Inflammatory macrophage treated with lipopolysaccharide for 4 hours (primary cell): Measurements from ENCODE around the gene MFF.
A peak's percentile ranks its signal among the peaks of the same experiment; 100 is the strongest.
"Not testable (repeated sequence)": the region's sequence is repeated elsewhere in the genome, so short reads cannot be mapped to it uniquely, and the experiment has no call there.

Experiments
- DNase-seq: peaks from one replicate; pipeline ENCODE4 v3.0.0-alpha.2; 2020

MFF gene

DNA sequence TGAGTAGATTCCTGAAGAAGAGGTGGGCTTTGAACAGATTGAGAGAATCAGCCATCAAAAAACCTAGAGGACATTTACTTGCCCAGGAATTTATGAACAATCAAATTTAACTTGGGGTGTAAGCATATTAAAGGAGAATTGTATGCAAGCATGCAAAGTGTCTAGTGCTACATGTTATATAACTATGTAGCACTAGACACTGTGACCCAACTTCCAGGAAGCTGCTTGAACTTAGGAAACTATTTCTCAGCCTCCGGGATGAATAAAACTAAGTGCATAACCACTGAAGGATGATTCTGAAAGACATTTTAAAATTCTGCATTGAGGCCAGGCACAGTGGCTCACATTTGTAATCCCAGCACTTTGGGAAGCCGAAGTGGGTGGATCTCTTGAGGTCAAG is 12.4 kb downstream of the MFF start:
- DNase-seq = no peak

DNA sequence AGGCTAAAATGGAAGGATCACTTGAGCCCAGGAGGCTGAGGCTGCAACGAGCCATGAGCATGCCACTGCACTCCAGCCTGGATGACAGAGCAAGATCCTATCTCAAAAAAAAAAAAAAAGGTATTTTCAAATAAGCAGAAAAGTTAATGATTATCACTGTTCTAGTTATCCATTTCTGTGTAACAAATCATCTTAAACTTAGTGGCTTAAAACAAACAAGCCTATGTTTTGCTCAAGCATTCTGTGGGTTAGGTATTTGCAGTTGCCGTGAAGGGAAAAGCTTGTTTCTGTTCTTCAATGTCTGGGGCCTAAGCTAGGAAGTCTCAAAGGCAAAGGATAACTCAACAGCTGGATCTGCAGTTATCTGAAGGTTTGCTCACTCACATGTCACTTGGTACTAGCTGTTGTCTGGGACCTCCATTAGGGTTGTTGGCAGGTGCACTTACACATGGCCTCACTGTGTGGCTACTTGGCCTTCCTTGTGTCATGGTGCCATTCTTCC is 14.1 kb downstream of the MFF start:
- no peak for DNase-seq

GRCh38 chr2:227340106-227340505 is 15.1 kb downstream of the MFF start:
- DNase-seq = no peak

GRCh38 chr2:227341553-227341952 is 16.5 kb downstream of the MFF start:
- DNase-seq = no peak

DNA sequence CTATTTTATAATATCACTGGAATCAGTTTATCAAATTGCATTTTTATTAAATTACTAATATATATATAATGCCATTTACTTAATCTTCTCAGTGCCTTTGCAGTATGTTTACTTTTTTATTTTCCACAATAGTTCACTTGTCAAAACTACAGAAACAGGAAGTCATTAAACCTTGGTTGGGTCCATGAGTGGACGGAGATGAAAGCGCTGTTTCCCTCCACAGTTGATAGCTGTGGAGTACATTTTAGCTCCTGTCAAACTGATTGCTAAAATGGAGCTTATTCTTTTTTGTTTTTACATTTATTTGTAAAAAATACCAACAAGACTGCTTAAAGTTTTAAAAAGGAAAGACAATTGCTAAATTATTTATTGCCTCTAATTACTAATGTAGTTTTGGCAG is 19.2 kb downstream of the MFF start:
- no peak for DNase-seq

DNA sequence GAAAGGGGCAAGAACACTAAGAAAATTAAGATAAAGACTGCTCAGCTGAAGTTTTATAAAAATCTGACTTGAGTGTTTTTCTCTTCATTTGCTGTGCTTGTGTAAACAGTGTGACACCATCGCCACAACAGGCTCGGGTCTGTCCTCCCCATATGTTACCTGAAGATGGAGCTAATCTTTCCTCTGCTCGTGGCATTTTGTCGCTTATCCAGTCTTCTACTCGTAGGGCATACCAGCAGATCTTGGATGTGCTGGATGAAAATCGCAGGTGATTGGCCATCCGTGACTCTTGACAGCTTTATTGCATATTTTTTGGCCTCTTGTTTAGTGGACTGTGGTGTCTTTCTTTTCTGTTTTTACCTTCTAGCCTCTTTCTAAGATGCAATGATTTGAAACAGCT is 22.1 kb downstream of the MFF start:
- DNase-seq = no peak

GRCh38 chr2:227348324-227348723 is 23.3 kb downstream of the MFF start:
- DNase-seq = no peak

- no peak for DNase-seq
Measured at GRCh38 chr2:227349989-227350612, 25.1 kb downstream of the MFF start.

DNA sequence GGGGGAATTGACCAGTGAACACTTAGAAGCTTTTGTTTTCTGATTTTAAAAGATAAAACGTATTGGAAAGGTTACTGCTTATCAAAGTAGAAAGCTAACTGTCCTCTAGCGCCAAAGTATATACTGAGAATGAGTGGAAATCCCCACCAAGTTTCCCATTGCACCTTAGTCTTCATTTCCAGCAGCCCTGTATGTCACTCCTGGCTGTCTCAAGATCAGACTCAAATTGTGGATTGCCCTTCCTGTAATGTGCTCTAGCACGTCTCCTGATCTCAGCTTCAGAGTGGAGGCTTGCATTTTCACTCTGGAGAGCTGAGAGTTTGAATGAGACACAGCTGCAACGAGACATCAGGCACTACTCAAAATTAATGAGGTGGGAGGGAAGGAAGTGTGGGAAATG is 26.6 kb downstream of the MFF start:
- DNase-seq = no peak

DNA sequence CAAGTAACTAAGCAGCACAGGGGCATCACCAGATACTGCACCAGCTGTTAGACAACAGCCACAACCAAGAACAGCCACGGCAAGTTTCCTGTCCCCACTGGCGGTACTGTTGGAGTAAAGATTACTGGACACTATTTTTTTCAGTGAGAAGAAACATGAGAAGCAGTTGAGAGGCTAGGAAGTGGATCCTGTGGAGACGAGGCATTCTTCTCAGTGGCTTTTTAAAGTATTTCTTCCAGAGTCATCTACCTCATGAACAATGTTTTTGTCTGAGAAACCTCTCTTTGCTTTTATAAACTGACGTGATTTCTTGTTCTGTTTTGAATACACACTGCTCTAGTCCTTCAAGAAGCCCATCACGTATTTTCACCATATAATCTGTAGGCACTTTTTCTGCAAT is 35.3 kb downstream of the MFF start:
- no peak for DNase-seq

DNA sequence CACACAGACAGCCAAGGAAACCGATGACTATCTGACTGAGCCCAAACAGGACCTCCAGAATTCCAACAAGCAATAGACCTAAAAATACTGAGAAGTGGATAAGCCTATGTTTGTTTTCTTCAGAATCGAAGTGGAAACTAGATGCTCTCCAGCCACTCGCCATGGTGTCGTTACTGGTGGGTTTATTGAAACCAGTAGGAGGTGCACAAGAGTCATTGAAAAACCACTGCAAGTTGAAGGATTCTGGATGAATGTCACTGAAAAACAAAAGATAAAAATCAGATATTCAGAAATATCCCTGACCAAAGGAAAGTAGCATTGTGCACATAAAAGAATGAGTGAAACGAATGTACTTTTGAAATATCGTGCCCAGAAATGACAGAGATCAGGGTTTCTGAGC is 38.7 kb downstream of the MFF start:
- DNase-seq = peak; percentile 41

GRCh38 chr2:227364585-227365263 is 39.7 kb downstream of the MFF start:
- not testable (repeated sequence) for DNase-seq

- DNase-seq = no peak
Measured at GRCh38 chr2:227365833-227366232, 40.8 kb downstream of the MFF start.

GRCh38 chr2:227366769-227367426 is 41.8 kb downstream of the MFF start:
- peak; percentile 42 for DNase-seq

DNA sequence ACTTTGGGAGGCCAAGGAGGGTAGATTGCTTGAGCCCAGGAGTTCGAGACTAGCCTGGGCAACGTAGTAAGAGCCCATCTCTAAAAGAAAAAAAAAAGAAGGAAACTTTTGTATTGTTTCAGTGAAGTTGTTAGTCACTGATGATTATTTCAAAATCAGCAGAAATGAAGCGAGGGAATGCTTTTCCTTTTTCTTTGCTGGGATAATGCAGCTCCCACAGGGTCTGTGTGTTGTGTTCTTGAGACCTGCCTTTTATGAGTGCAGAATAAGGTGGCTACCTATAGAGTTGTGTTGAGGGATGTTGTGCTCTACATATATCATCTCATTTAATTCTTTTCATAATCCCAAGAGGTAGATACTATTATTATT is 42.4 kb downstream of the MFF start:
- no peak for DNase-seq

DNA sequence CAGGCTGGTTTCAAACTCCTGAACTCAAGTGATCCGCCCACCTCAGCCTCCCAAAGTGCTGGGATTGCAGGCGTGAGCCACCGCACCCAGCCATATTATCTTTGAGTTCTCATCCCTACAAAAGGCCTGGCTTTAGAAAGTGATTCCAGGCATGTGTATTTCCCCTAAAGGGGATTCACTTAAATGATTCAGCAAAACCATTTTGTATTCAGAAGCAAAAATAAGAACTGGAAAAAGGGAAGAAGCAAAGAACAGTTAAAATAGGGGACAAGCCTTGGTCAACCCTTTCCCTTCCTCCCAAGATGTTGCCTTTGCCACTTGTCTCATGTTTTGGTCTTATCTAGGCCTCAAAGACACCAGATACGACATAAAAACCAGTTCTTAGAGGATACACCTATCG is 43.5 kb downstream of the MFF start:
- peak; percentile 77 for DNase-seq

- peak; percentile 59 for DNase-seq
Measured at GRCh38 chr2:227370092-227370491, 45.0 kb downstream of the MFF start.

- DNase-seq = peak; percentile 97
Measured at GRCh38 chr2:227370791-227371312, 45.8 kb downstream of the MFF start.

- DNase-seq = no peak
Measured at GRCh38 chr2:227373389-227373788, 48.3 kb downstream of the MFF start.

DNA sequence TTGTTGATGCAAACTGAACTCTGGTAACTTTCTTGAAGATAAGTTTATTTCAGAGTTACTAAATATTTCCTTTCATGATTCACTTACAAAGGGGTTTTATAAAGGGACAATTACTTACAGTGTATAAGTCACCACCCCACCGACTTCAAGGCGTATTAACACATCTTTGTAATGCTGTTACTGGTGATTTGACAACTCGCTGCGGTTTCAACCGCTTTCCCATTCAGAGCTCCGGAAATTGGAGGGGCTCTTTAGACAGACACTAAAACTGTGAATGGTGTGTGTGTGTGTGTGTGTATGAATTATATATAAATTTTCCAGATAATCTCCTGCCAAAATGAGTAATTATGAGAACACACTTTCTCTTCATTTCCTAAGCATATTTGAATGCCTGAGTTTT is 49.1 kb downstream of the MFF start:
- peak; percentile 44 for DNase-seq

DNA sequence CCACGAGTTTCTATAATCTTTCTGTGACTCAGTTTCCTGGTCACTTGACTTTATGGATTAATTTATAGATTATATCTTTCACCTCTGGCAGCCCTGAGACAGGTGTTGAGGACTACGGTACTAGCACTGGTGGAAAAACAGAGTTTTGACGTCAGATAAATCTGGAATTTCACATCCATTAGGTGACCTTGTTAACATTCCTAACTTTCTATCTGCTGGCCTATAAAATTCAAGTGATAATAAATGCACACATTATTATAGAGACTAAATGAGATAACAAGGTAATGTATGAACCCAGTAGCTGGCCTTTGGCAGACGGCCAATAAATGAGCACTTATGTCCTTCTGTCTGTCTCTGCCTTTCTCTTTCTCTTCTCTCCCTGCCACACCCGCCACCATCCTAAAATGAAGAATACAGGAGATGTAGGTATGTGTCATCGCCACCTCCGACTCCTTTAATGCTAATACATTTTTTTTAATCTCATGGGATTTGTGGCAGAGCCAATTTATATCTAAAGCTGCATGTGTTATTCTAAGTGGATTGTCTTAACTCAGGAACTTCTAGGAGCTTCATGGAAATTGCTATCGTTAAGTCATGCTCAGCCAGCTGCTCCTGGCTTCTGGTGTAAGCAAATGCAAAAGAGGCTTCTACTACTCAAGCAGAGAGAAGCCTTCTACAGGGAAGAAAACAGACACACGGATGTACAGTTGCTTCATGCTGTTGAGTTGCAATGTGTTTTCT is 51.8 kb downstream of the MFF start:
- DNase-seq = no peak

GRCh38 chr2:227377467-227378351 is 52.7 kb downstream of the MFF start:
- DNase-seq = no peak
